Endothelial cell of umbilical vein (primary cell): Measurements from ENCODE around the gene KCNMA1. TPM values are rescaled to one million over a fixed set of nuclear protein-coding genes. Genes with fewer than 3 reads are reported as not detected.

Experiments
- BruUV-seq: library from RNA; stranded (reverse); fragments of 400-500 nt; replicated peaks from 2 replicates; lab custom pipeline; 2021; lab: Mats Ljungman, UMichigan
- CTCF ChIA-PET: fragments of 300-600, 350-600 bp; sonication (Branson Sonifier 250); formaldehyde crosslinking; loops from one replicate; lab custom pipeline; 2021; ENCODE audit warnings: antibody characterized with exemption, inconsistent platforms; lab: Charles Lee
- POLR2A ChIA-PET: fragments of 300-600, 350-600 bp; sonication (Branson Sonifier 250); formaldehyde crosslinking; loops from one replicate; lab custom pipeline; 2021; ENCODE audit warnings: antibody characterized with exemption, inconsistent platforms; lab: Charles Lee
- DNase-seq: peaks from one replicate; pipeline ENCODE4 v3.0.0-alpha.2; 2011; ENCODE audit warnings: low read depth, low spot score
- FAIRE-seq: peaks from 2 replicates; lab custom pipeline; 2011; peaks lifted over from hg19 to GRCh38; lab: Jason Lieb, UNC
- H2AFZ ChIP-seq: 2 replicates; pipeline ENCODE4 v1.6.0; 2012; ENCODE audit warnings: low read depth, low read length, control low read depth, inconsistent platforms
- H3K27ac ChIP-seq: 2 replicates; pipeline ENCODE4 v1.5.1; 2011; ENCODE audit warnings: low read depth, mild to moderate bottlenecking, control low read depth, low read length, moderate library complexity; ENCODE audit not compliant: insufficient read depth
- H3K27me3 ChIP-seq, 2 experiments: 2 replicates each; pipeline versions ENCODE4 v1.6.0 to v1.6.1; 2011; ENCODE audit warnings: low read length in 2 of 2, mixed read lengths in 1 of 2; ENCODE audit not compliant: control insufficient read depth in 2 of 2, insufficient read depth in 2 of 2
- H3K36me3 ChIP-seq, 2 experiments: 2 replicates in 1 of 2; 3 replicates in 1 of 2; pipeline ENCODE4 v1.5.1; 2011; ENCODE audit warnings: low read length in 2 of 2, mild to moderate bottlenecking in 1 of 2, moderate library complexity in 1 of 2; ENCODE audit not compliant: control insufficient read depth in 2 of 2, insufficient read depth in 2 of 2; ENCODE audit errors: extremely low read depth in 1 of 2
- H3K4me1 ChIP-seq: 3 replicates; pipeline ENCODE4 v1.5.1; 2011; ENCODE audit warnings: mild to moderate bottlenecking, low read length; ENCODE audit not compliant: control insufficient read depth, insufficient read depth; ENCODE audit errors: extremely low read depth
- H3K4me2 ChIP-seq: 2 replicates; pipeline ENCODE4 v1.6.1; 2011; ENCODE audit warnings: low read length, control low read depth, mixed read lengths; ENCODE audit not compliant: insufficient read depth
- H3K4me3 ChIP-seq, 3 experiments: fragments of 200-600 bp in 1 of 3; sonication (generic), shearing (Covaris generic) in 1 of 3; replicated peaks in 1 of 3; 2 replicates each; pipeline ENCODE4 v1.5.1; 2011 to 2016; ENCODE audit warnings: control low read depth in 3 of 3, low read length in 3 of 3, mild to moderate bottlenecking in 2 of 3, inconsistent platforms in 1 of 3, low read depth in 1 of 3, moderate library complexity in 1 of 3; ENCODE audit not compliant: insufficient read depth in 1 of 3
- H3K79me2 ChIP-seq: 2 replicates; pipeline ENCODE4 v1.6.0; 2012; ENCODE audit warnings: low read length, inconsistent platforms; ENCODE audit not compliant: control insufficient read depth, insufficient read depth
- H3K9ac ChIP-seq: replicated peaks from 2 replicates; pipeline ENCODE3; 2011; ENCODE audit warnings: low read length, control low read depth; ENCODE audit not compliant: insufficient read depth; ENCODE audit errors: extremely low read depth
- H3K9me1 ChIP-seq: replicated peaks from 3 replicates; pipeline ENCODE4 v1.6.0; 2011; ENCODE audit warnings: mild to moderate bottlenecking, low read length; ENCODE audit not compliant: control insufficient read depth, insufficient read depth; ENCODE audit errors: extremely low read depth
- H3K9me3 ChIP-seq: replicated peaks from 2 replicates; pipeline ENCODE4 v1.5.1; 2012; ENCODE audit warnings: low read length, inconsistent platforms; ENCODE audit not compliant: control insufficient read depth, insufficient read depth
- H4K20me1 ChIP-seq: replicated peaks from 2 replicates; pipeline ENCODE3; 2011; ENCODE audit warnings: mild to moderate bottlenecking, low read length; ENCODE audit not compliant: control insufficient read depth, insufficient read depth; ENCODE audit errors: extremely low read depth
- EZH2 ChIP-seq: IDR thresholded peaks from 2 replicates; pipeline ENCODE4 v1.6.1; 2012; ENCODE audit warnings: borderline replicate concordance, low read depth, mild to moderate bottlenecking, moderate library complexity, low read length, inconsistent platforms; ENCODE audit not compliant: severe bottlenecking
- FOS ChIP-seq: IDR thresholded peaks from 2 replicates; pipeline ENCODE4 v1.6.1; 2011; ENCODE audit warnings: mild to moderate bottlenecking, low read length, moderate library complexity, borderline replicate concordance; ENCODE audit not compliant: insufficient read depth
- GATA2 ChIP-seq: IDR thresholded peaks from 2 replicates; pipeline ENCODE4 v1.7.0; 2011; ENCODE audit warnings: low read depth, mild to moderate bottlenecking, moderate library complexity, mixed read lengths, low read length; ENCODE audit not compliant: insufficient read length, insufficient read depth
- JUN ChIP-seq: IDR thresholded peaks from 2 replicates; pipeline ENCODE4 v1.6.1; 2011; ENCODE audit warnings: borderline replicate concordance, low read depth; ENCODE audit not compliant: insufficient read length, insufficient read depth
- MAX ChIP-seq: IDR thresholded peaks from 2 replicates; pipeline ENCODE4 v1.6.1; 2011; ENCODE audit not compliant: insufficient read depth, insufficient read length
- MYC ChIP-seq: IDR thresholded peaks from one replicate; pipeline ENCODE4 v1.6.1; 2011; ENCODE audit warnings: mild to moderate bottlenecking, low read depth, low read length
- POLR2A ChIP-seq: IDR thresholded peaks from 2 replicates; pipeline ENCODE4 v1.6.1; 2012; ENCODE audit warnings: low read depth, mild to moderate bottlenecking, control low read depth, low read length
- POLR2AphosphoS5 ChIP-seq: IDR thresholded peaks from 2 replicates; pipeline ENCODE4 v1.6.1; 2012; ENCODE audit warnings: low read depth, mild to moderate bottlenecking, control low read depth, low read length, moderate library complexity; ENCODE audit not compliant: insufficient read depth
- dilution Hi-C: fragments of 300-500 bp; cut with MboI; formaldehyde crosslinking; loops from one replicate; pipeline ENCODE4 v1.15.0; 2019; ENCODE audit warnings: low sequenced_read_pairs; ENCODE audit not compliant: extremely low pct_ligation_motif_present
- intact Hi-C: fragments of 100-400 bp; cut with micrococcal nuclease; formaldehyde crosslinking; loops from one replicate; pipeline ENCODE4 v1.10.0; 2022
- polyA plus RNA-seq, 4 experiments: library from polyadenylated mRNA; depleted of rRNA in 3 of 4; stranded (reverse) in 3 of 4; unstranded in 1 of 4; fragments of >200 nt; gene quantifications; 2 replicates each; pipeline versions ENCODE4 v1.2.1 to v1.2.3, GENCODE V29; 2011 to 2012; ENCODE audit warnings: missing spikeins in 1 of 4
- total RNA-seq: library from RNA; stranded (reverse); gene quantifications from 2 replicates; pipeline ENCODE4 v1.2.3, GENCODE V29; 2021
- TF ChIP-seq, protein P1 (sequence below), 2 donors: IDR thresholded peaks; 1 replicate in 1 of 2; 2 replicates in 1 of 2; pipeline ENCODE4 v1.5.1; 2011; ENCODE audit warnings: low read length in 2 of 2, mild to moderate bottlenecking in 2 of 2, moderate library complexity in 2 of 2, control low read depth in 1 of 2, inconsistent platforms in 1 of 2, low read depth in 1 of 2; ENCODE audit not compliant: insufficient read depth in 1 of 2; ENCODE audit errors: extremely low read depth in 1 of 2

The KCNMA1 gene
- total and polyA plus RNA-seq, 2 donors (not counting 3 experiments of a cell fraction or from before 2014, with no cell fraction given) = 0.10 to 0.82 TPM

DNA sequence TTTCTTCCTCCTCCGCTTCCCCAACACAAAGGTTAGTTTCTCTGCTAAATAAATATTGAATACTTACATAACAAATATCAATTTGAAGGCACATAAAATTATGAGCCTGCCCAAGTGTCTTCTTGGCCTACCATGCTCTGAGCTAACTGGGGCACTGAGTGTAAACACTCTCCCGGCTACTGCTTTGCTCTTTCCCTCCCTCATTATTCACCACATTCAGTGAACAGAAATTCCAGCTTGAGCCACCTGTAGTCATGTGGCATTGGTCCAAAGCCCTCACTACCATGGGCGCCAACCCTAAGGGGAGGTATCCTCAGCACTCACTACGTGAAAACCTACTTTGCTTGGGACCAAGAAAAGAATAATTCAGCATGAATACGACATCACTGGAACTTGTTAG, 409.0 kb downstream of the KCNMA1 start:
- FAIRE-seq = no peak
- H3K4me2 ChIP-seq = no peak overlapping the region

More for the DNA sequence above, 409.0 kb downstream of the KCNMA1 start:
- no peaks in the 10 kb centered on the region for H3K4me1 ChIP-seq
- POLR2A ChIA-PET = no interaction called here
- H3K27me3 ChIP-seq = peaks cover 0 to 9% of the 10 kb centered on the region in 2 experiments
- H3K4me3 ChIP-seq = no peak overlapping the region
- H3K9me3 ChIP-seq = no peaks in the 10 kb centered on the region
- no peaks in the 10 kb centered on the region for H3K9me1 ChIP-seq
- no peak for DNase-seq
- H3K9ac ChIP-seq = no peak overlapping the region
- no peak overlapping the region for H3K27ac ChIP-seq
- CTCF ChIA-PET = no interaction called here
- no peaks in the 10 kb centered on the region for H3K79me2 ChIP-seq
- no peaks in the 10 kb centered on the region for H4K20me1 ChIP-seq
- dilution Hi-C loops = no loop called here
- H2AFZ ChIP-seq = no peak overlapping the region
- TF ChIP-seq MAX (no peak), POLR2A (no peak), GATA2 (no peak), EZH2 (no peak), FOS (no peak), MYC (no peak), POLR2AphosphoS5 (no peak), JUN (no peak)
- TF ChIP-seq, protein P1, sequence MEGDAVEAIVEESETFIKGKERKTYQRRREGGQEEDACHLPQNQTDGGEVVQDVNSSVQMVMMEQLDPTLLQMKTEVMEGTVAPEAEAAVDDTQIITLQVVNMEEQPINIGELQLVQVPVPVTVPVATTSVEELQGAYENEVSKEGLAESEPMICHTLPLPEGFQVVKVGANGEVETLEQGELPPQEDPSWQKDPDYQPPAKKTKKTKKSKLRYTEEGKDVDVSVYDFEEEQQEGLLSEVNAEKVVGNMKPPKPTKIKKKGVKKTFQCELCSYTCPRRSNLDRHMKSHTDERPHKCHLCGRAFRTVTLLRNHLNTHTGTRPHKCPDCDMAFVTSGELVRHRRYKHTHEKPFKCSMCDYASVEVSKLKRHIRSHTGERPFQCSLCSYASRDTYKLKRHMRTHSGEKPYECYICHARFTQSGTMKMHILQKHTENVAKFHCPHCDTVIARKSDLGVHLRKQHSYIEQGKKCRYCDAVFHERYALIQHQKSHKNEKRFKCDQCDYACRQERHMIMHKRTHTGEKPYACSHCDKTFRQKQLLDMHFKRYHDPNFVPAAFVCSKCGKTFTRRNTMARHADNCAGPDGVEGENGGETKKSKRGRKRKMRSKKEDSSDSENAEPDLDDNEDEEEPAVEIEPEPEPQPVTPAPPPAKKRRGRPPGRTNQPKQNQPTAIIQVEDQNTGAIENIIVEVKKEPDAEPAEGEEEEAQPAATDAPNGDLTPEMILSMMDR (IDR thresholded peaks at IDR 0.05; ENCODE audit: extremely low read depth in 1 of 2, insufficient read depth in 1 of 2, low read depth in 1 of 2, low read length in 2 of 2) = no peak
- no TSS peak for BruUV-seq
- H3K36me3 ChIP-seq = no peaks in the 10 kb centered on the region
- intact Hi-C loops = no loop called here
